H1 (cell line): ENCODE measurements around the gene FXR2. TPM values are rescaled to one million over a fixed set of nuclear protein-coding genes. Genes with fewer than 3 reads are reported as not detected.
A peak's percentile ranks its signal among the peaks of the same experiment; 100 is the strongest.

Experiments
- BACH1 ChIP-seq: IDR thresholded peaks from 2 replicates; pipeline ENCODE4 v1.6.1; 2012; ENCODE audit warnings: low read length, improper control_type of control experiment
- CEBPB ChIP-seq: IDR thresholded peaks from 2 replicates; pipeline ENCODE4 v1.6.1; 2012; ENCODE audit warnings: low read depth, low read length
- CTBP2 ChIP-seq: IDR thresholded peaks from 2 replicates; pipeline ENCODE4 v1.7.0; 2011; ENCODE audit warnings: borderline replicate concordance, mild to moderate bottlenecking, moderate library complexity, mixed read lengths, low read length; ENCODE audit not compliant: insufficient read depth, insufficient read length
- EGR1 ChIP-seq: IDR thresholded peaks from 2 replicates; pipeline ENCODE4 v1.6.1; 2011; ENCODE audit warnings: low read depth, low read length, borderline replicate concordance
- GABPA ChIP-seq: IDR thresholded peaks from 2 replicates; pipeline ENCODE4 v1.6.1; 2011; ENCODE audit warnings: mild to moderate bottlenecking, low read length, moderate library complexity, borderline replicate concordance; ENCODE audit not compliant: insufficient read depth
- HDAC2 ChIP-seq, 2 experiments: fragments of 300-600 bp in 1 of 2; sonication (generic) in 1 of 2; IDR thresholded peaks; 2 replicates each; pipeline ENCODE4 v1.6.1; 2011 to 2012; ENCODE audit warnings: low read depth in 2 of 2, low read length in 2 of 2, mild to moderate bottlenecking in 2 of 2, moderate library complexity in 2 of 2, borderline replicate concordance in 1 of 2, inconsistent platforms in 1 of 2
- RBBP5 ChIP-seq: IDR thresholded peaks from 2 replicates; pipeline ENCODE4 v1.7.1; 2012; ENCODE audit warnings: low read depth, mild to moderate bottlenecking, inconsistent platforms, low read length, moderate library complexity, borderline replicate concordance
- RXRA ChIP-seq: IDR thresholded peaks from 2 replicates; pipeline ENCODE4 v1.6.1; 2011; ENCODE audit warnings: low read depth, mild to moderate bottlenecking, low read length, moderate library complexity; ENCODE audit not compliant: insufficient read depth
- SAP30 ChIP-seq: fragments of 300-600 bp; sonication (generic); IDR thresholded peaks from 2 replicates; pipeline ENCODE4 v1.7.1; 2012; ENCODE audit warnings: low read length, moderate library complexity, mild to moderate bottlenecking, inconsistent platforms; ENCODE audit not compliant: insufficient read depth, insufficient replicate concordance
- SIN3A ChIP-seq, 2 experiments: IDR thresholded peaks in 1 of 2; conservative IDR thresholded peaks in 1 of 2; 2 replicates each; pipeline ENCODE4 v1.6.1; 2011 to 2012; ENCODE audit warnings: low read length in 2 of 2, improper control_type of control experiment in 1 of 2, low read depth in 1 of 2, mild to moderate bottlenecking in 1 of 2
- SIRT6 ChIP-seq: IDR thresholded peaks from one replicate; pipeline ENCODE4 v1.7.1; 2012; ENCODE audit warnings: low read length, inconsistent platforms
- SIX5 ChIP-seq: IDR thresholded peaks from 2 replicates; pipeline ENCODE4 v1.6.1; 2011; ENCODE audit warnings: mild to moderate bottlenecking, low read depth, low read length
- SUZ12 ChIP-seq: fragments of 200-600 bp; sonication (generic); IDR thresholded peaks from 2 replicates; pipeline ENCODE4 v1.6.1; 2012; ENCODE audit warnings: mild to moderate bottlenecking, inconsistent platforms, low read length, moderate library complexity, mixed read lengths
- TAF1 ChIP-seq: IDR thresholded peaks from 2 replicates; pipeline ENCODE4 v1.6.1; 2011; ENCODE audit warnings: mild to moderate bottlenecking, low read depth, low read length
- TAF7 ChIP-seq: optimal IDR thresholded peaks from 2 replicates; pipeline ENCODE3; 2011; ENCODE audit warnings: low read depth, mild to moderate bottlenecking, inconsistent platforms, low read length, moderate library complexity, borderline replicate concordance
- TCF12 ChIP-seq: IDR thresholded peaks from 2 replicates; pipeline ENCODE4 v1.6.1; 2011; ENCODE audit warnings: low read depth, mild to moderate bottlenecking, low read length
- TEAD4 ChIP-seq: IDR thresholded peaks from 2 replicates; pipeline ENCODE4 v1.6.1; 2012; ENCODE audit warnings: low read depth, low read length, inconsistent platforms, mixed read lengths
- polyA plus RNA-seq, 7 experiments: library from polyadenylated mRNA; depleted of rRNA in 3 of 7; stranded (reverse) in 5 of 7; unstranded in 2 of 7; fragments of >200 nt in 5 of 7; fragments of 200-250 nt in 2 of 7; gene quantifications; 1 replicate in 5 of 7; 2 replicates in 1 of 7; 4 replicates in 1 of 7; pipeline versions ENCODE4 v1.2.1 to v1.2.3, GENCODE V29; 2011 to 2013; ENCODE audit warnings: missing spikeins in 2 of 7, mixed read lengths in 2 of 7
- total RNA-seq: library from RNA; stranded (reverse); fragmentation: NEBNext Ultra II Directional; extraction: Animal tissue kit (Norgen Biotek cat#: 25700); gene quantifications from 2 replicates; pipeline ENCODE4 v1.2.1, GENCODE V29; 2021
- TF ChIP-seq, protein P1 (sequence below): IDR thresholded peaks from 2 replicates; pipeline ENCODE4 v1.6.1; 2011; ENCODE audit warnings: low read depth, mild to moderate bottlenecking, low read length; ENCODE audit not compliant: insufficient read depth
- TF ChIP-seq, protein P2 (sequence below): IDR thresholded peaks from 2 replicates; pipeline ENCODE4 v1.6.1; 2012; ENCODE audit warnings: inconsistent platforms
- TF ChIP-seq, protein P3 (sequence below): IDR thresholded peaks from 2 replicates; pipeline ENCODE4 v1.6.1; 2011; ENCODE audit warnings: low read length, improper control_type of control experiment

FXR2 gene
- total and polyA plus RNA-seq, 2 of the 8 experiments (the other 6 are each of a cell fraction or from before 2014, with no cell fraction given) = 26.2 to 44.0 TPM

GRCh38 chr17:7627250-7628121 lies 12.8 kb upstream of the FXR2 start, which contains the start of gene SAT2 (continued):
- TF ChIP-seq SAP30 (no peak), RBBP5 (peak; percentile 49; the same call in 1 of the 2 replicates), SUZ12 (no peak), TEAD4 (peak; percentile 82), TAF7 (peak; percentile 82), SIRT6 (no peak), GABPA (no peak), BACH1 (no peak), EGR1 (peak; percentile 50; the same call in 1 of the 2 replicates), RXRA (no peak), TAF1 (peak; percentile 79), TCF12 (0 out of 2 replicates have a peak, but pooled peaks have one; percentile 22), SIN3A (conservative IDR thresholded peaks at IDR 0.05 in 1 of 2, IDR thresholded peaks at IDR 0.05 in 1 of 2; ENCODE audit: low read depth in 1 of 2, low read length in 2 of 2) (0 out of 4 replicates have a peak, but pooled peaks have one; percentile 38 to 52), HDAC2 (IDR thresholded peaks at IDR 0.05; ENCODE audit: borderline replicate concordance in 1 of 2, low read depth in 2 of 2, low read length in 2 of 2) (peak in 1 of 2 experiments; percentile 6; a peak in 1 of 4 replicates), CTBP2 (no peak), CEBPB (no peak), SIX5 (no peak)
- TF ChIP-seq, protein P1, sequence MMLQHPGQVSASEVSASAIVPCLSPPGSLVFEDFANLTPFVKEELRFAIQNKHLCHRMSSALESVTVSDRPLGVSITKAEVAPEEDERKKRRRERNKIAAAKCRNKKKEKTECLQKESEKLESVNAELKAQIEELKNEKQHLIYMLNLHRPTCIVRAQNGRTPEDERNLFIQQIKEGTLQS = no peak
- TF ChIP-seq, protein P2, sequence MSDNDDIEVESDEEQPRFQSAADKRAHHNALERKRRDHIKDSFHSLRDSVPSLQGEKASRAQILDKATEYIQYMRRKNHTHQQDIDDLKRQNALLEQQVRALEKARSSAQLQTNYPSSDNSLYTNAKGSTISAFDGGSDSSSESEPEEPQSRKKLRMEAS = no peak; the same call in 1 of the 2 replicates
- TF ChIP-seq, protein P3, sequence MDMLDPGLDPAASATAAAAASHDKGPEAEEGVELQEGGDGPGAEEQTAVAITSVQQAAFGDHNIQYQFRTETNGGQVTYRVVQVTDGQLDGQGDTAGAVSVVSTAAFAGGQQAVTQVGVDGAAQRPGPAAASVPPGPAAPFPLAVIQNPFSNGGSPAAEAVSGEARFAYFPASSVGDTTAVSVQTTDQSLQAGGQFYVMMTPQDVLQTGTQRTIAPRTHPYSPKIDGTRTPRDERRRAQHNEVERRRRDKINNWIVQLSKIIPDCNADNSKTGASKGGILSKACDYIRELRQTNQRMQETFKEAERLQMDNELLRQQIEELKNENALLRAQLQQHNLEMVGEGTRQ = no peak
